ENCODE measurements around the gene UPF1. TPM values are rescaled to one million over a fixed set of nuclear protein-coding genes. Genes with fewer than 3 reads are reported as not detected.

The UPF1 gene
- total and polyA plus RNA-seq, 2 experiments from 2014 or later, result 36.4 to 121 TPM

- no peak for DNase-seq (ENCODE audit: low read depth in 1 of 2, low spot score in 1 of 2)
- peaks cover 3% of the 10 kb centered on the region for H3K36me3 ChIP-seq
- H3K9me3 ChIP-seq (ENCODE audit: low read depth), result no peaks in the 10 kb centered on the region
- no peak overlapping the region for H3K27ac ChIP-seq
- TF ChIP-seq CTCF (IDR thresholded peaks at IDR 0.05; ENCODE audit: low read depth, low read length), result no peak
- H3K4me3 ChIP-seq, result no peak overlapping the region
- H3K27me3 ChIP-seq, result no peaks in the 10 kb centered on the region
- H3K4me1 ChIP-seq (ENCODE audit: low read depth), result no peaks in the 10 kb centered on the region
Measured at GRCh38 chr19:18905058-18905456, 73.3 kb downstream of the UPF1 start.

- no peak for TF ChIP-seq CTCF (IDR thresholded peaks at IDR 0.05; ENCODE audit: low read depth, low read length)
- H3K4me1 ChIP-seq (ENCODE audit: low read depth), result no peaks in the 10 kb centered on the region
- H3K27me3 ChIP-seq, result no peaks in the 10 kb centered on the region
- no peaks in the 10 kb centered on the region for H3K9me3 ChIP-seq (ENCODE audit: low read depth)
- H3K36me3 ChIP-seq, result peaks cover 3% of the 10 kb centered on the region
- H3K27ac ChIP-seq, result no peak overlapping the region
- no peak for DNase-seq (ENCODE audit: low read depth in 1 of 2, low spot score in 1 of 2)
- no peak overlapping the region for H3K4me3 ChIP-seq
Measured at GRCh38 chr19:18905513-18906236, 73.9 kb downstream of the UPF1 start.

GRCh38 chr19:18906605-18907519 lies 75.1 kb downstream of the UPF1 start:
- Histone ChIP-seq H3K9me3 (ENCODE audit: low read depth) (no peaks in the 10 kb centered on the region), H3K27me3 (no peaks in the 10 kb centered on the region), H3K36me3 (peaks cover 3% of the 10 kb centered on the region), H3K27ac (no peak overlapping the region), H3K4me1 (ENCODE audit: low read depth) (no peaks in the 10 kb centered on the region), H3K4me3 (no peak overlapping the region)
- no peak for DNase-seq (ENCODE audit: low read depth in 1 of 2, low spot score in 1 of 2)
- TF ChIP-seq CTCF (IDR thresholded peaks at IDR 0.05; ENCODE audit: low read depth, low read length), result no peak

GRCh38 chr19:18908917-18909619 lies 77.3 kb downstream of the UPF1 start:
- Histone ChIP-seq H3K36me3 (peaks cover 3% of the 10 kb centered on the region), H3K9me3 (ENCODE audit: low read depth) (no peaks in the 10 kb centered on the region), H3K4me1 (ENCODE audit: low read depth) (no peaks in the 10 kb centered on the region), H3K4me3 (no peak overlapping the region), H3K27me3 (no peaks in the 10 kb centered on the region), H3K27ac (no peak overlapping the region)
- TF ChIP-seq CTCF (IDR thresholded peaks at IDR 0.05; ENCODE audit: low read depth, low read length), result no peak
- DNase-seq (ENCODE audit: low read depth in 1 of 2, low spot score in 1 of 2), result no peak

- Histone ChIP-seq H3K27ac (no peak overlapping the region), H3K4me1 (ENCODE audit: low read depth) (no peaks in the 10 kb centered on the region), H3K27me3 (no peaks in the 10 kb centered on the region), H3K36me3 (peaks cover 3% of the 10 kb centered on the region), H3K9me3 (ENCODE audit: low read depth) (no peaks in the 10 kb centered on the region), H3K4me3 (no peak overlapping the region)
- DNase-seq (ENCODE audit: low read depth in 1 of 2, low spot score in 1 of 2), result no peak
- TF ChIP-seq CTCF (IDR thresholded peaks at IDR 0.05; ENCODE audit: low read depth, low read length), result no peak
Measured at GRCh38 chr19:18910010-18910409, 78.3 kb downstream of the UPF1 start.

All from cardiac muscle cell (in vitro differentiated cells and primary cell).